ENCODE measurements around the gene CTSK.

DNA sequence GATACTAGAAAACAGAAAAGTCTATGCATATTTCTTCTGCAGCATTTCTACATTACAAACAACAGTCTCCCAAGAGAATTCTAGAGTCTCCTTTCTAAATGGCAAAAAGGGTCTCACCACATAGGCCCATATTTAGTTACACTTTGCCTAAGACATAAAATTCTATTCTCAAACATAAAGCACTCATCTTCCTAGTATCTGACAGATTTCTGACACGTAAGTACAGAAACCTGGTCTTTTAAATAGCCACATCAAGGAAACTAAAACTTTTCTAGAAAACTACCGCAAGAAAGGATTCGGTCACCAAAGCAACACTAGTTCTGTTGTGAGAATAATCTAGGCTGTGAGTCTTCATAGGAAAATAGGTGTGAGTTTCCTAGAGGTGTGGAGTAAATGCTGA is 33.6 kb upstream of the CTSK start:
- TF ChIP-seq, protein P1, sequence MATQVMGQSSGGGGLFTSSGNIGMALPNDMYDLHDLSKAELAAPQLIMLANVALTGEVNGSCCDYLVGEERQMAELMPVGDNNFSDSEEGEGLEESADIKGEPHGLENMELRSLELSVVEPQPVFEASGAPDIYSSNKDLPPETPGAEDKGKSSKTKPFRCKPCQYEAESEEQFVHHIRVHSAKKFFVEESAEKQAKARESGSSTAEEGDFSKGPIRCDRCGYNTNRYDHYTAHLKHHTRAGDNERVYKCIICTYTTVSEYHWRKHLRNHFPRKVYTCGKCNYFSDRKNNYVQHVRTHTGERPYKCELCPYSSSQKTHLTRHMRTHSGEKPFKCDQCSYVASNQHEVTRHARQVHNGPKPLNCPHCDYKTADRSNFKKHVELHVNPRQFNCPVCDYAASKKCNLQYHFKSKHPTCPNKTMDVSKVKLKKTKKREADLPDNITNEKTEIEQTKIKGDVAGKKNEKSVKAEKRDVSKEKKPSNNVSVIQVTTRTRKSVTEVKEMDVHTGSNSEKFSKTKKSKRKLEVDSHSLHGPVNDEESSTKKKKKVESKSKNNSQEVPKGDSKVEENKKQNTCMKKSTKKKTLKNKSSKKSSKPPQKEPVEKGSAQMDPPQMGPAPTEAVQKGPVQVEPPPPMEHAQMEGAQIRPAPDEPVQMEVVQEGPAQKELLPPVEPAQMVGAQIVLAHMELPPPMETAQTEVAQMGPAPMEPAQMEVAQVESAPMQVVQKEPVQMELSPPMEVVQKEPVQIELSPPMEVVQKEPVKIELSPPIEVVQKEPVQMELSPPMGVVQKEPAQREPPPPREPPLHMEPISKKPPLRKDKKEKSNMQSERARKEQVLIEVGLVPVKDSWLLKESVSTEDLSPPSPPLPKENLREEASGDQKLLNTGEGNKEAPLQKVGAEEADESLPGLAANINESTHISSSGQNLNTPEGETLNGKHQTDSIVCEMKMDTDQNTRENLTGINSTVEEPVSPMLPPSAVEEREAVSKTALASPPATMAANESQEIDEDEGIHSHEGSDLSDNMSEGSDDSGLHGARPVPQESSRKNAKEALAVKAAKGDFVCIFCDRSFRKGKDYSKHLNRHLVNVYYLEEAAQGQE (IDR thresholded peaks at IDR 0.05; ENCODE audit: low read depth) = no peak
- TF ChIP-seq CTCF (IDR thresholded peaks at IDR 0.05 in 2 of 3, conservative IDR thresholded peaks at IDR 0.05 in 1 of 3; ENCODE audit: borderline replicate concordance in 1 of 3, insufficient read depth in 1 of 3, low read depth in 2 of 3, low read length in 2 of 3) (no peak), EZH2 (IDR thresholded peaks at IDR 0.05) (no peak), ZFX (IDR thresholded peaks at IDR 0.05) (no peak), POLR2AphosphoS5 (IDR thresholded peaks at IDR 0.05; ENCODE audit: low read depth, low read length) (no peak), POLR2A (IDR thresholded peaks at IDR 0.05; ENCODE audit: borderline replicate concordance, extremely low read depth, insufficient read depth, insufficient read length) (no peak), ZNF274 (IDR thresholded peaks at IDR 0.05; ENCODE audit: low read depth, low read length) (no peak)
- TF ChIP-seq, protein P2, sequence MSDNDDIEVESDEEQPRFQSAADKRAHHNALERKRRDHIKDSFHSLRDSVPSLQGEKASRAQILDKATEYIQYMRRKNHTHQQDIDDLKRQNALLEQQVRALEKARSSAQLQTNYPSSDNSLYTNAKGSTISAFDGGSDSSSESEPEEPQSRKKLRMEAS (IDR thresholded peaks at IDR 0.05) = no peak
